ENCODE measurements around the gene LYPLAL1.

Gene LYPLAL1

DNA sequence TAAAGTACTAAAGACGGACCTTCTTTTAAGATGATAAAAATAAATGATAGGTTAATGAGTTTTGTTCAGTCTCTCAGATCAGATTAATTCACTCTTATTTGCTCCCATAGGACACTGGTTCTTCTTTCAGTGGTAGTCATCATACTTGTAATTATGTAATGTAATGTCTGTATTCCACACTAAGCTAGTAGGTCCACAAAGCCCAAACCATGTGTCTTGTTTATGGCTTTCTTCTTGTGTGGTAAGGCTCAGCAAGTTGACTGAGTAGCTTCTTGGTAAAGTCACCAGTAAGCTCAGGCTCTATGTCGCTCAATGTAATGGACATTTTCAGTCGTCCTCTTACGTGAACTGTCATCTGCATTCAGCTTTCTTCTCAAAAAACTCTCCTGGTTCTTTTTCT is 2.5 kb downstream of the LYPLAL1 start:
- no peak overlapping the region for H3K27ac ChIP-seq

GRCh38 chr1:219177363-219177762 is 3.7 kb downstream of the LYPLAL1 start:
- TF ChIP-seq ZFX (IDR thresholded peaks at IDR 0.05; ENCODE audit: borderline replicate concordance): no peak
- TF ChIP-seq, protein P1, sequence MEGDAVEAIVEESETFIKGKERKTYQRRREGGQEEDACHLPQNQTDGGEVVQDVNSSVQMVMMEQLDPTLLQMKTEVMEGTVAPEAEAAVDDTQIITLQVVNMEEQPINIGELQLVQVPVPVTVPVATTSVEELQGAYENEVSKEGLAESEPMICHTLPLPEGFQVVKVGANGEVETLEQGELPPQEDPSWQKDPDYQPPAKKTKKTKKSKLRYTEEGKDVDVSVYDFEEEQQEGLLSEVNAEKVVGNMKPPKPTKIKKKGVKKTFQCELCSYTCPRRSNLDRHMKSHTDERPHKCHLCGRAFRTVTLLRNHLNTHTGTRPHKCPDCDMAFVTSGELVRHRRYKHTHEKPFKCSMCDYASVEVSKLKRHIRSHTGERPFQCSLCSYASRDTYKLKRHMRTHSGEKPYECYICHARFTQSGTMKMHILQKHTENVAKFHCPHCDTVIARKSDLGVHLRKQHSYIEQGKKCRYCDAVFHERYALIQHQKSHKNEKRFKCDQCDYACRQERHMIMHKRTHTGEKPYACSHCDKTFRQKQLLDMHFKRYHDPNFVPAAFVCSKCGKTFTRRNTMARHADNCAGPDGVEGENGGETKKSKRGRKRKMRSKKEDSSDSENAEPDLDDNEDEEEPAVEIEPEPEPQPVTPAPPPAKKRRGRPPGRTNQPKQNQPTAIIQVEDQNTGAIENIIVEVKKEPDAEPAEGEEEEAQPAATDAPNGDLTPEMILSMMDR (IDR thresholded peaks at IDR 0.05): no peak
- peak overlapping the region; percentile 20; the same call in 1 of the 2 replicates for H3K27ac ChIP-seq

More for the DNA sequence above, 2.5 kb downstream of the LYPLAL1 start:
- TF ChIP-seq, protein P1 (IDR thresholded peaks at IDR 0.05): no peak
- TF ChIP-seq ZFX (IDR thresholded peaks at IDR 0.05; ENCODE audit: borderline replicate concordance): no peak

- TF ChIP-seq, protein P1 (IDR thresholded peaks at IDR 0.05): no peak
- no peak for TF ChIP-seq ZFX (IDR thresholded peaks at IDR 0.05; ENCODE audit: borderline replicate concordance)
- H3K27ac ChIP-seq: peak overlapping the region; percentile 20; the same call in 1 of the 2 replicates
Observed at GRCh38 chr1:219177940-219178339, 4.3 kb downstream of the LYPLAL1 start.

DNA sequence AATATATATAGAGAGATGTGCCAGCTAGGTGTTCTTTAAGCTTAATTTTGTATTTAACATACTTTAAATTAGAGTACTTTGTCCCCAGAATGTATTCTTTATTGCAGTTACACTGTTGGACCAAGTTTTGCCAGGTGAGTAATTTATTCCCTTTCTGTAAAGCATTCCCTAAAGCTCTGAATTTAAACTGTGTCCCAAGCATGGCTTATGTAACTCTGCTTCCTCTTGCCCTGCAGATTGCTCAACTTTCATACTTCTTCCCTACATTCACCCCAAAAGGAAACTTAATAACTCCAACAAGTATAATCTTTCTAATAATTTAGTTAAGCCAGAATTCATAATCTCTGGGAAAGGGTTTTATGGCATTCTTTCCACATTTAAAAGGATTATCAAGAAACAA is 5.6 kb downstream of the LYPLAL1 start:
- H3K27ac ChIP-seq: no peak overlapping the region
- TF ChIP-seq, protein P1 (IDR thresholded peaks at IDR 0.05): no peak
- TF ChIP-seq ZFX (IDR thresholded peaks at IDR 0.05; ENCODE audit: borderline replicate concordance): no peak

GRCh38 chr1:219184337-219184736 is 10.7 kb downstream of the LYPLAL1 start:
- no peak overlapping the region for H3K27ac ChIP-seq
- TF ChIP-seq, protein P1 (IDR thresholded peaks at IDR 0.05): no peak
- no peak for TF ChIP-seq ZFX (IDR thresholded peaks at IDR 0.05; ENCODE audit: borderline replicate concordance)

GRCh38 chr1:219185486-219186117 is 11.9 kb downstream of the LYPLAL1 start:
- no peak for TF ChIP-seq ZFX (IDR thresholded peaks at IDR 0.05; ENCODE audit: borderline replicate concordance)
- TF ChIP-seq, protein P1 (IDR thresholded peaks at IDR 0.05): no peak
- H3K27ac ChIP-seq: no peak overlapping the region

- no peak overlapping the region for H3K27ac ChIP-seq
- TF ChIP-seq, protein P1 (IDR thresholded peaks at IDR 0.05): no peak
- TF ChIP-seq ZFX (IDR thresholded peaks at IDR 0.05; ENCODE audit: borderline replicate concordance): no peak
Observed at GRCh38 chr1:219188331-219188803, 14.7 kb downstream of the LYPLAL1 start.

Measured in 22Rv1 (cell line).